HEK293T (cell line): ENCODE data around the gene TCEAL4.

Source experiments
- BHLHE40 ChIP-seq: fragments of 450-650 bp; IDR thresholded peaks from 2 replicates; pipeline ENCODE4 v1.6.1; 2016; ENCODE audit warnings: mild to moderate bottlenecking, moderate library complexity, borderline replicate concordance
- ELF4 ChIP-seq: fragments of 450-650 bp; IDR thresholded peaks from 2 replicates; pipeline ENCODE4 v1.6.1; 2017; ENCODE audit warnings: antibody characterized with exemption
- FOXK2 ChIP-seq: fragments of 450-650 bp; IDR thresholded peaks from 2 replicates; pipeline ENCODE4 v1.6.1; 2016; ENCODE audit warnings: mild to moderate bottlenecking
- FOXM1 ChIP-seq: fragments of 450-650 bp; IDR thresholded peaks from 2 replicates; pipeline ENCODE4 v1.6.1; 2017; ENCODE audit warnings: mild to moderate bottlenecking, borderline replicate concordance
- HDGF ChIP-seq: fragments of 450-650 bp; IDR thresholded peaks from 2 replicates; pipeline ENCODE4 v1.6.1; 2017; ENCODE audit warnings: antibody characterized with exemption, borderline replicate concordance
- L3MBTL2 ChIP-seq: fragments of 450-650 bp; conservative IDR thresholded peaks from 2 replicates; pipeline ENCODE4 v1.6.1; 2016; ENCODE audit warnings: mild to moderate bottlenecking
- NFRKB ChIP-seq: fragments of 450-650 bp; IDR thresholded peaks from 2 replicates; pipeline ENCODE4 v1.6.1; 2016; ENCODE audit warnings: mild to moderate bottlenecking, moderate library complexity
- SP1 ChIP-seq: fragments of 450-650 bp; IDR thresholded peaks from 2 replicates; pipeline ENCODE4 v1.6.1; 2017
- SUZ12 ChIP-seq: fragments of 450-650 bp; IDR thresholded peaks from 2 replicates; pipeline ENCODE4 v1.6.1; 2016; ENCODE audit warnings: mild to moderate bottlenecking
- TARDBP ChIP-seq: fragments of 450-650 bp; IDR thresholded peaks from 2 replicates; pipeline ENCODE4 v1.6.1; 2016
- ZNF384 ChIP-seq: fragments of 450-650 bp; IDR thresholded peaks from 2 replicates; pipeline ENCODE4 v1.6.1; 2016

- no peak for TF ChIP-seq BHLHE40
- TF ChIP-seq FOXK2: no peak
- no peak for TF ChIP-seq TARDBP
- no peak for TF ChIP-seq ELF4
- no peak for TF ChIP-seq FOXM1
- TF ChIP-seq L3MBTL2: no peak
- TF ChIP-seq SP1: no peak
- no peak for TF ChIP-seq HDGF
- TF ChIP-seq NFRKB: no peak
- TF ChIP-seq ZNF384: no peak
- no peak for TF ChIP-seq SUZ12
Measured at GRCh38 chrX:103554687-103555424, 30.5 kb upstream of the TCEAL4 start.
